ENCODE data around the gene RRP1.

RRP1 gene

GRCh38 chr21:43812957-43813655, 23.7 kb downstream of the RRP1 start:
- DNase-seq (ENCODE audit: low read depth) = no peak
- TF ChIP-seq CTCF (IDR thresholded peaks at IDR 0.05; ENCODE audit: control insufficient read depth, extremely low read depth, insufficient read depth) = no peak

GRCh38 chr21:43813656-43813980, 24.2 kb downstream of the RRP1 start:
- H3K4me3 ChIP-seq (ENCODE audit: low read depth, low read length) = no peak overlapping the region
- DNase-seq (ENCODE audit: low read depth) = no peak
- TF ChIP-seq CTCF (IDR thresholded peaks at IDR 0.05; ENCODE audit: control insufficient read depth, extremely low read depth, insufficient read depth) = no peak

More at GRCh38 chr21:43812957-43813655, 23.7 kb downstream of the RRP1 start:
- no peak overlapping the region for H3K4me3 ChIP-seq (ENCODE audit: low read depth, low read length)

GRCh38 chr21:43814215-43815106, 25.1 kb downstream of the RRP1 start:
- H3K4me3 ChIP-seq (ENCODE audit: low read depth, low read length) = no peak overlapping the region
- DNase-seq (ENCODE audit: low read depth) = no peak
- TF ChIP-seq CTCF (IDR thresholded peaks at IDR 0.05; ENCODE audit: control insufficient read depth, extremely low read depth, insufficient read depth) = no peak

GRCh38 chr21:43815107-43815613, 25.8 kb downstream of the RRP1 start:
- DNase-seq (ENCODE audit: low read depth) = no peak
- TF ChIP-seq CTCF (IDR thresholded peaks at IDR 0.05; ENCODE audit: control insufficient read depth, extremely low read depth, insufficient read depth) = no peak
- H3K4me3 ChIP-seq (ENCODE audit: low read depth, low read length) = no peak overlapping the region

GRCh38 chr21:43815991-43816390, 26.6 kb downstream of the RRP1 start:
- H3K4me3 ChIP-seq (ENCODE audit: low read depth, low read length) = no peak overlapping the region
- no peak for DNase-seq (ENCODE audit: low read depth)
- TF ChIP-seq CTCF (IDR thresholded peaks at IDR 0.05; ENCODE audit: control insufficient read depth, extremely low read depth, insufficient read depth) = no peak

- no peak overlapping the region for H3K4me3 ChIP-seq (ENCODE audit: low read depth, low read length)
- no peak for DNase-seq (ENCODE audit: low read depth)
- no peak for TF ChIP-seq CTCF (IDR thresholded peaks at IDR 0.05; ENCODE audit: control insufficient read depth, extremely low read depth, insufficient read depth)
Measured at GRCh38 chr21:43816611-43817071, 27.3 kb downstream of the RRP1 start.

Data from LNCaP clone FGC (cell line).